ENCODE data around the gene VWA3B.

DNA sequence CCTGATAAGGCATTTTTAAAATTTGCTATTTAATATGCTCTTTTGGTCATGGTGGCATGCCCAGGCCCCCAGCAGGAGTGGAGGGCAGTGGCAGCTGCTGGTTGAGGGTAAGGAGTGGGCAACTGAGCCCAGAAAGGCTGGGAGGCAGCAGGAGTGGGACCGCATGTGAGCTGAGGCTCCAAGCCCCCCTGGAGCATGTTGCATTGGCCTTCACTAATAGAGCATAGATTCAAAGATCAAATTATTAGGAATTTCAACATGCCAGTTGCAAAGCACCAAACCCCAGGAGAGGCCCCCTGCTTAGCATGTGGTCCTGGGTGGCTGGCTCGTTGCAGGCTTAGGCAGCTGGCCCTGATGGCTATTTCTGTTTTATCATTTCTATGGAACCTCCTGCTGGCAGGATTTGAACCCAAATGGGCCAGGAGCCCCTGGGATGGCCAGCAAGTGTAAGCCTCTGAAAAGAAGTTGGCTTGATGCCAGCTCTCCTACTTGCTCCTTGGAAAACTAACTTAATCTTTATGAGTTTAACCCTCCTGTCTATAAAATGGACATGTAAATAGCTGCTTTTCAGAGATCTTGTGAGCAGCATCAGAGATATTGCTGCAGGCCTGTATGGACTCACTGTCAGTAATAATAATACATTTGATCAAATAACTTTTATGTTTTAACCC lies 49.2 kb upstream of the VWA3B start:
- TF ChIP-seq PPARA (CRISPR knock-in tag; IDR thresholded peaks at IDR 0.05; ENCODE audit: borderline replicate concordance) (no peak), ZNF8 (CRISPR knock-in tag; IDR thresholded peaks at IDR 0.05) (no peak)

All from SK-N-SH treated with all-trans-retinoic acid at 6 μM for 48 hours (cell line).